Activated naive CD8-positive, alpha-beta T cell (primary cell): ENCODE measurements around the gene ZNF23.

Source experiments
- H3K27ac Mint-ChIP-seq: one replicate; pipeline ENCODE4 v1.8.0; 2021; ENCODE audit warnings: mixed read lengths
- H3K27me3 Mint-ChIP-seq: one replicate; pipeline ENCODE4 v1.8.0; 2021; ENCODE audit warnings: mixed read lengths
- H3K36me3 Mint-ChIP-seq: one replicate; pipeline ENCODE4 v1.8.0; 2021; ENCODE audit warnings: mixed read lengths
- H3K4me1 Mint-ChIP-seq: one replicate; pipeline ENCODE4 v1.8.0; 2021; ENCODE audit warnings: low read depth, mixed read lengths
- H3K4me3 Mint-ChIP-seq: one replicate; pipeline ENCODE4 v1.8.0; 2021; ENCODE audit warnings: mild to moderate bottlenecking, mixed read lengths
- H3K9me3 Mint-ChIP-seq: one replicate; pipeline ENCODE4 v1.8.0; 2021; ENCODE audit warnings: low read depth, mixed read lengths

Gene ZNF23

DNA sequence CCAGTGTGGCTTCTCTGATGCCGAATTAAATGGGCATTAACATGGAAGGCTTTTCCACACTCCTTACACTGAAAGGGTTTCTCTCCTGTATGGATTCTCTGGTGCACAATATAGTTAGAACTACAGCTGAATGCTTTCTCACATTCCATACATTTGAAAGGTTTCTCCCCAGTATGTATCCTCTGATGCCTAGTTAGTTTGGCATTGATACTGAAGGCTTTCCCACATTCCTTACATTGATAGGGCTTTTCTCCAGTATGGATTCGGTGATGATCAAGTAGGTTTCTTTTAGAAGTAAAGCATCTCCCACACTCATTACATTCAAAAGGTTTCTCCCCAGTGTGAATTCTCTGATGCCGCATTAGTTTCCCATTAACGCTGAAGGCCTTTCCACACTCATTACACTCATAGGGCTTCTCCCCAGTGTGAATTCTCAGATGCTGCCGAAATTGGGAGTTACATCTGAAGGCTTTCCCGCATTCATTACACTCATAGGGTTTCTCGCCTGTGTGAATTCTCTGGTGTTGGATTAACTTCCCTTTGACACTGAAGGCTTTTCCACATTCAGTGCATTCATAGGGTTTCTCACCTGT is 13.7 kb downstream of the ZNF23 start:
- Mint-ChIP-seq H3K9me3 (peaks cover 41% of the 10 kb centered on the region), H3K4me1 (no peaks in the 10 kb centered on the region), H3K27me3 (no peaks in the 10 kb centered on the region), H3K4me3 (no peak overlapping the region), H3K36me3 (peaks cover 61% of the 10 kb centered on the region), H3K27ac (no peak overlapping the region)

DNA sequence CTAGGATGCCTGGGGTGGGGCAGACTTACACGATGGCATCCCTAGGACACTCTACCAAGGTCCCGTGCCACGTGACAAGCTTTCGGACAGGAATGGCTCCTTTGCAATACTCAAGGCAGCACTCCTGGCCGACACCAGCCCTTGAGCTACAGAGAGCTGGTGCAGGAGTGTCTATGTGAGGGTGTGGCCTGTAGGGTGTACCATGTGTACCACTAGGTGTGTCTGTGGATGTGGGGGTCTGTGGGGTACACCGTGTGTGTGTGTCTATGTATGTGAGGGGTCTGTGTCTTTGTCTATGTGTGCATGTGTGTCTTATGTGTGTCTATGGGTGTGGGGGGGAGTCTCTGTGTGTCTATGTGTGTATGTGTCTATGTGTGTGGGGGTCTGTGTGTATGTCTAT is 18.3 kb downstream of the ZNF23 start:
- Mint-ChIP-seq H3K4me3 (no peak overlapping the region), H3K27ac (no peak overlapping the region), H3K9me3 (peaks cover 11% of the 10 kb centered on the region), H3K4me1 (no peaks in the 10 kb centered on the region), H3K36me3 (peaks cover 18% of the 10 kb centered on the region), H3K27me3 (peaks cover 15% of the 10 kb centered on the region)

GRCh38 chr16:71442051-71442440 is 20.0 kb downstream of the ZNF23 start, which contains the start of gene TLE7:
Gene TLE7, minus strand, starts transcription at chr16:71442054. Its CDS starts 8,730 bp downstream, at chr16:71433324.
- peaks cover 11% of the 10 kb centered on the region for H3K9me3 Mint-ChIP-seq

DNA sequence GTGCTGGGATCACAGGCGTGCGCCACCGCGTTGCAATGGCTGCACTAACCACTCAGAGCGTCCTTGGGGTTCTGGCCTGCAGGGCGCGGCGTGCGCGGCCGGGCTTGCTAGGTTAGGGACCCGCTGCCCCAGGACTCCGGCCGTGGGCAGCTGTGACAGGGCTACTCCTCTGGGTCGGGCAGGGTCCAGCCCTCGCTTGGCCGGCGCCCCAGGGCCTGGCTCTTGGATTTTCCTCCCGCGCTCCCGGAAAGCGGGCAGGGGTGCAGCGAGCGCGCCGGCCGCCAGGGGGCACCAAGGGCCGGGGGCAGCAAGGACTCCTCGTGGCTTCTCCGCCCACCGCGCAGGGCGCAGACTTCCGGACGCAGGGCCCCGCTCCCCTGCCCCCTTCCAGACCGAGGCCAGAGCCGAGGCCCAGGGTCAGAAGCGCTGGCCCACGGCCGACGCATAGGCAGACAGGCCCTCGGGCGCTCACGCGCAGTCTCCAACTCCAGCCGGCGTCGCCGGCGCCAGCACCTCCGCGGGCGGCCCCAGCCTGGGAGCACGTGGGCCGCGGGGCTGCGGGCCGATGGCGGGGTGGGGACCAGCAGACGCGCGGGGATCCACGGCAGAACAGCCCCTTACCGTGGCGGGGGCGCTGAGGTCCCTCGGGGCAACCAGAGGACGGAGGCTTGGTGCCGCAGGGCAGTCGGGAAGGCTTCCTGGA is 20.5 kb downstream of the ZNF23 start:
- peaks cover 11% of the 10 kb centered on the region for H3K9me3 Mint-ChIP-seq
- peaks cover 7% of the 10 kb centered on the region for H3K36me3 Mint-ChIP-seq
- H3K4me3 Mint-ChIP-seq, result no peak overlapping the region
- peaks cover 21% of the 10 kb centered on the region for H3K27me3 Mint-ChIP-seq
- no peak overlapping the region for H3K27ac Mint-ChIP-seq
- H3K4me1 Mint-ChIP-seq, result no peaks in the 10 kb centered on the region

More at GRCh38 chr16:71442051-71442440, 20.0 kb downstream of the ZNF23 start, which contains the start of gene TLE7:
- no peak within 1 kb of the TSS for H3K4me3 Mint-ChIP-seq
- peaks cover 21% of the 10 kb centered on the region for H3K27me3 Mint-ChIP-seq
- no peaks in the 10 kb centered on the region for H3K4me1 Mint-ChIP-seq
- no peak within 1 kb of the TSS for H3K27ac Mint-ChIP-seq
- peaks cover 7% of the 10 kb centered on the region for H3K36me3 Mint-ChIP-seq

DNA sequence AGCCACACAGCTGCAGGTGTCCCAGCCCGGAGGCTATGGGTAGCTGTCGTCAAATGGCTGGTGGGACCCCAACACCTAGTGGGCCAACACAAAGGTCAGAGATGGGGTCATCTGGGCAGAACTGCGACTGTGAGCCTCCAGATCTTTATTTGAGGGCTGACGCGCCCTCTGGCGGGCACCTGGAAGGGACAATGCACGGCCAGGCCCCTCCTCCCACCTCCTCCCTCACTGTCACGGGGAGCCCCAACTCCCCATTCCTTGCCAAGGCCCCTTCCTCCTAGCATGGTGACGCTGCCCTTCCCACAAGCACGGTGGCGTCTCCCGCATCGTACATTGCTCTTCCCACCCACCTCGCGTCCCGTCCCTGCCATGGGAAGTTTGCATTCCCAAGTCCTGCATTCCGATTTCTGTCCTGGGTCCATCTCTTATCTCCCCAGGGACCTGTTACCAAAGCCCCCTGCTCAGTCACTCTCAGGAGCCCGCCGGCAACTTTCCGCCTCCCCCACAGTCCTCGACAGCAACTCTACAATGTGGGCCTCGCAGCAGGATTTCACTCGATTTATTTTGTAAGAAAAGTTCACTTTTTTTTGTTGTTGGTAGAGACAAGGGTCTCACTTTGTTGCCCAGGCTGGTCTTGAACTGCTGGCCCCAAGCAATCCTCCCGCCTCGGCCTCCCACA is 21.2 kb downstream of the ZNF23 start:
- peaks cover 21% of the 10 kb centered on the region for H3K27me3 Mint-ChIP-seq
- H3K4me3 Mint-ChIP-seq, result no peak overlapping the region
- no peak overlapping the region for H3K27ac Mint-ChIP-seq
- peaks cover 11% of the 10 kb centered on the region for H3K9me3 Mint-ChIP-seq
- peaks cover 5% of the 10 kb centered on the region for H3K36me3 Mint-ChIP-seq
- H3K4me1 Mint-ChIP-seq, result no peaks in the 10 kb centered on the region

GRCh38 chr16:71439523-71439922 is 22.5 kb downstream of the ZNF23 start:
- peaks cover 21% of the 10 kb centered on the region for H3K27me3 Mint-ChIP-seq
- no peak overlapping the region for H3K4me3 Mint-ChIP-seq
- H3K27ac Mint-ChIP-seq, result no peak overlapping the region
- peaks cover 4% of the 10 kb centered on the region for H3K36me3 Mint-ChIP-seq
- H3K4me1 Mint-ChIP-seq, result no peaks in the 10 kb centered on the region
- peaks cover 7% of the 10 kb centered on the region for H3K9me3 Mint-ChIP-seq

DNA sequence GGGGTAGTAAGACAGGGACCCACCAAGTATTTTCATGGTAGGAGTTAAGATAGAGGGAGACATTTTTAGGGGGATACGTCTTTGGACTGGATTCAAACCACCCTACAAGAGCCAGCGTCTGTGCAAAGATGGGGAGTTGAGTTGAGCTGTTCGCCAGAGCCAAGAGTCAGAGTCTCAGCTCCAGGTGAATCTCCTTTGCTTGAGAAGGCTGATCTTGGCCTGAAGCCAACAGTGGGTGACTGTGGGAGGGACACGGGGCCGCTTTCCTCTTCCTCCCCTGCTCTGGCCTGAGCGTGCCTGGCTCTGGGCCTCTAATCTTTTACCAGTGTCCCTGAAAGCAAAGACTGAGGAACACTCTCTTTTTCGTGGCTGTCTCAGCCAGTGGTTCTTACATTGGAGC is 25.6 kb downstream of the ZNF23 start:
- Mint-ChIP-seq H3K9me3 (no peaks in the 10 kb centered on the region), H3K27me3 (peaks cover 23% of the 10 kb centered on the region), H3K27ac (no peak overlapping the region), H3K36me3 (no peaks in the 10 kb centered on the region), H3K4me3 (no peak overlapping the region), H3K4me1 (no peaks in the 10 kb centered on the region)

DNA sequence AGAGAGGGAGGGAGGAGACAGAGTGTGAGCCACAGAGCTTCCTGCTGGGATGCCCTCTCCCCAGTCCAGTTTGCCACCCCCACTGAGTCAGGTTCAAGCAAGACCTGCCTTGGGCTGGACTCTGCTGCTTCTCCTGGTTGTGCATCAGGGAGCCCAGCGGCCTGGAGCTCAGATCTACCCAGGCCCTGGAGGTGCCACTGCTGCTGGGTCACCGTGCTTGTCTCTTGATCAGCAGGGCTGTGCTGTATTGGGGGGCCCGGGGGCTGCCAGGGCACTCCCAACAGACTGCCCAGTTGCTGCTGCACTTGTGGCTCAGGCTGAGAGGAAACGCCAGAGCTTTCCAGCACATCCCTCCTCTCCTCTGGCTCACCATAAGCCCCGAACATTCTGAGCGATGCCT is 29.1 kb downstream of the ZNF23 start:
- no peak overlapping the region for H3K4me3 Mint-ChIP-seq
- no peaks in the 10 kb centered on the region for H3K4me1 Mint-ChIP-seq
- no peaks in the 10 kb centered on the region for H3K36me3 Mint-ChIP-seq
- no peak overlapping the region for H3K27ac Mint-ChIP-seq
- no peaks in the 10 kb centered on the region for H3K9me3 Mint-ChIP-seq
- H3K27me3 Mint-ChIP-seq, result peaks cover 19% of the 10 kb centered on the region

GRCh38 chr16:71431991-71432390 is 30.1 kb downstream of the ZNF23 start:
- H3K27ac Mint-ChIP-seq, result no peak overlapping the region
- no peaks in the 10 kb centered on the region for H3K9me3 Mint-ChIP-seq
- H3K4me3 Mint-ChIP-seq, result no peak overlapping the region
- H3K36me3 Mint-ChIP-seq, result no peaks in the 10 kb centered on the region
- peaks cover 2% of the 10 kb centered on the region for H3K4me1 Mint-ChIP-seq
- peaks cover 13% of the 10 kb centered on the region for H3K27me3 Mint-ChIP-seq

DNA sequence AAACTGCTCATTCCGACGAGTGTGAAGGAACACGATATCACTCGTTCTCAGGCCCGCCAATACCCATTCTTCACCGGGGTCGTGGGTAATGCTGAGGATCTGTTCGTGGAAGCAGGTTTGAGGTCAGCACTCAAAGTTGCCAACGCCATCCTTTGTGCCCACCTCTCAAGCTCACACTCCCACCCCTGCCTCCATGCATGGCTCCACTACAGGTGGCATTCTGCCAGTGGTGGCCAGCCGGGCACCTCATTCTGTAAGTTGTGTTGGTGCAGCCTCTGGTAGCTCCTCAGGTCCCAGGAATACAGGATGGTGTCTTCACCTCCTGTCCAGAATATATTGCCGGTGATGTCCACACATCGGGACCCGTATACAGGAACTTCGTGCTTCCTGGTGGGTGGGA is 30.9 kb downstream of the ZNF23 start:
- no peaks in the 10 kb centered on the region for H3K36me3 Mint-ChIP-seq
- peaks cover 17% of the 10 kb centered on the region for H3K27me3 Mint-ChIP-seq
- H3K27ac Mint-ChIP-seq, result no peak overlapping the region
- H3K9me3 Mint-ChIP-seq, result no peaks in the 10 kb centered on the region
- H3K4me1 Mint-ChIP-seq, result peaks cover 5% of the 10 kb centered on the region
- no peak overlapping the region for H3K4me3 Mint-ChIP-seq

- peaks cover 17% of the 10 kb centered on the region for H3K27me3 Mint-ChIP-seq
- H3K27ac Mint-ChIP-seq, result no peak overlapping the region
- H3K4me3 Mint-ChIP-seq, result no peak overlapping the region
- H3K9me3 Mint-ChIP-seq, result no peaks in the 10 kb centered on the region
- no peaks in the 10 kb centered on the region for H3K36me3 Mint-ChIP-seq
- H3K4me1 Mint-ChIP-seq, result peaks cover 5% of the 10 kb centered on the region
Measured at GRCh38 chr16:71430744-71431143, 31.3 kb downstream of the ZNF23 start.

- Mint-ChIP-seq H3K4me1 (peaks cover 5% of the 10 kb centered on the region), H3K9me3 (no peaks in the 10 kb centered on the region), H3K4me3 (no peak overlapping the region), H3K27me3 (peaks cover 19% of the 10 kb centered on the region), H3K27ac (no peak overlapping the region), H3K36me3 (no peaks in the 10 kb centered on the region)
Measured at GRCh38 chr16:71429581-71429980, 32.5 kb downstream of the ZNF23 start.

DNA sequence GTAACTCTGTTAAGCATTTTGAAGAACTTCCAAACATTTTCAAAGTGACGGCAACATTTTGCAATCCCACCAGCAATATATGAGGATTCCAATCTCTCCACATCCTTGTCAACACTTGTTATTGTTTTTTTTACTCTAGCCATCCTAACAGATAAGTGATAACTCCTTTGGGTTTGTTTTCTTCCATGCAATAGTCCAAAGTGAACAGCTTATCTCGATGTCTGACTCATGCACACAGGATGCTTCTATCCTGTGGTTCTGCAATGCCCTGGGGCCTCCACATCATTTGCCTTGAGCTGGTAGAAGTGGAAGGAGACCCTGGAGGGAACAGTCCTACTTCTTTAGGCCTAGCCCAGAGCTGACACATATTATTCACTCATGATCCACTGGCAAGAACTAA is 33.2 kb downstream of the ZNF23 start:
- Mint-ChIP-seq H3K27ac (no peak overlapping the region), H3K27me3 (peaks cover 21% of the 10 kb centered on the region), H3K36me3 (no peaks in the 10 kb centered on the region), H3K4me3 (no peak overlapping the region), H3K4me1 (peaks cover 5% of the 10 kb centered on the region), H3K9me3 (no peaks in the 10 kb centered on the region)

GRCh38 chr16:71428385-71428784 is 33.7 kb downstream of the ZNF23 start:
- Mint-ChIP-seq H3K9me3 (no peaks in the 10 kb centered on the region), H3K36me3 (no peaks in the 10 kb centered on the region), H3K27me3 (peaks cover 23% of the 10 kb centered on the region), H3K4me3 (no peak overlapping the region), H3K27ac (no peak overlapping the region), H3K4me1 (peaks cover 5% of the 10 kb centered on the region)

- no peak overlapping the region for H3K27ac Mint-ChIP-seq
- no peak overlapping the region for H3K4me3 Mint-ChIP-seq
- H3K9me3 Mint-ChIP-seq, result no peaks in the 10 kb centered on the region
- H3K4me1 Mint-ChIP-seq, result peaks cover 5% of the 10 kb centered on the region
- H3K36me3 Mint-ChIP-seq, result no peaks in the 10 kb centered on the region
- H3K27me3 Mint-ChIP-seq, result peaks cover 23% of the 10 kb centered on the region
Measured at GRCh38 chr16:71426880-71427615, 35.0 kb downstream of the ZNF23 start.
